OCI-LY3 (cell line): ENCODE results near the gene APOD.
"Not testable (repeated sequence)": the region's sequence is repeated elsewhere in the genome, so short reads cannot be mapped to it uniquely, and the experiment has no call there.

Source experiments
- EZH2phosphoT487 ChIP-seq: fragments of 200-600 bp; shearing (Covaris generic); IDR thresholded peaks from 2 replicates; pipeline ENCODE4 v1.6.1; 2018; ENCODE audit warnings: antibody characterized with exemption, mixed run types, low read depth
- TF ChIP-seq, protein P1 (sequence below): fragments of 200-600, 300-600 bp; sonication (generic); IDR thresholded peaks from 2 replicates; pipeline ENCODE4 v1.5.1; 2014; ENCODE audit warnings: antibody characterized with exemption, low read length, low read depth

DNA sequence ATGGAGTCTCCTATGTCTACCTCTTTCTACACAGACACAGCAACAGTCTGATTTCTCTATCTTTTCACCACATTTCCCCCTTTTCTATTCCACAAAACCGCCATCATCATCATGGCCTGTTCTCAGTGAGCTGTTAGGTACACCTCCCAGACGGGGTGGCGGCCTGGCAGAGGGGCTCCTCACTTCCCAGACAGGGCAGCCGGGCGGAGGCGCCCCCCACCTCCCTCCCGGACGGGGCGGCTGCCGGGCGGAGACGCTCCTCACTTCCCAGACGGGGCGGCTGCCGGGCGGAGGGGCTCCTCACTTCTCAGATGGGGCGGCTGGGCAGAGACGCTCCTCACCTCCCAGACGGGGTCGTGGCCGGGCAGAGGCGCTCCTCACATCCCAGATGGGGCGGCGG is 15.8 kb upstream of the APOD start:
- TF ChIP-seq, protein P1, sequence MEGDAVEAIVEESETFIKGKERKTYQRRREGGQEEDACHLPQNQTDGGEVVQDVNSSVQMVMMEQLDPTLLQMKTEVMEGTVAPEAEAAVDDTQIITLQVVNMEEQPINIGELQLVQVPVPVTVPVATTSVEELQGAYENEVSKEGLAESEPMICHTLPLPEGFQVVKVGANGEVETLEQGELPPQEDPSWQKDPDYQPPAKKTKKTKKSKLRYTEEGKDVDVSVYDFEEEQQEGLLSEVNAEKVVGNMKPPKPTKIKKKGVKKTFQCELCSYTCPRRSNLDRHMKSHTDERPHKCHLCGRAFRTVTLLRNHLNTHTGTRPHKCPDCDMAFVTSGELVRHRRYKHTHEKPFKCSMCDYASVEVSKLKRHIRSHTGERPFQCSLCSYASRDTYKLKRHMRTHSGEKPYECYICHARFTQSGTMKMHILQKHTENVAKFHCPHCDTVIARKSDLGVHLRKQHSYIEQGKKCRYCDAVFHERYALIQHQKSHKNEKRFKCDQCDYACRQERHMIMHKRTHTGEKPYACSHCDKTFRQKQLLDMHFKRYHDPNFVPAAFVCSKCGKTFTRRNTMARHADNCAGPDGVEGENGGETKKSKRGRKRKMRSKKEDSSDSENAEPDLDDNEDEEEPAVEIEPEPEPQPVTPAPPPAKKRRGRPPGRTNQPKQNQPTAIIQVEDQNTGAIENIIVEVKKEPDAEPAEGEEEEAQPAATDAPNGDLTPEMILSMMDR, result not testable (repeated sequence)
- TF ChIP-seq EZH2phosphoT487, result not testable (repeated sequence)
